Activated CD4-positive, alpha-beta T cell treated with anti-CD3 and anti-CD28 coated beads for 4 hours (primary cell): Measurements from ENCODE around the gene UBN2.
"Not testable (repeated sequence)": the region's sequence is repeated elsewhere in the genome, so short reads cannot be mapped to it uniquely, and the experiment has no call there.

ENCODE experiments used
- DNase-seq, 2 donors: peaks; one replicate each; pipeline ENCODE4 v3.0.0-alpha.2; 2020

The UBN2 gene

GRCh38 chr7:139230774-139231512, at the start of gene UBN2:
TSS of gene UBN2 (plus strand) at chr7:139231237. CDS start at chr7:139231485, 248 bp downstream.
- peak; percentile 88 to 91 for DNase-seq

- DNase-seq, result no peak
Measured at GRCh38 chr7:139181404-139181803, 49.6 kb upstream of the UBN2 start.

- no peak for DNase-seq
Measured at GRCh38 chr7:139182363-139182762, 48.7 kb upstream of the UBN2 start.

DNA sequence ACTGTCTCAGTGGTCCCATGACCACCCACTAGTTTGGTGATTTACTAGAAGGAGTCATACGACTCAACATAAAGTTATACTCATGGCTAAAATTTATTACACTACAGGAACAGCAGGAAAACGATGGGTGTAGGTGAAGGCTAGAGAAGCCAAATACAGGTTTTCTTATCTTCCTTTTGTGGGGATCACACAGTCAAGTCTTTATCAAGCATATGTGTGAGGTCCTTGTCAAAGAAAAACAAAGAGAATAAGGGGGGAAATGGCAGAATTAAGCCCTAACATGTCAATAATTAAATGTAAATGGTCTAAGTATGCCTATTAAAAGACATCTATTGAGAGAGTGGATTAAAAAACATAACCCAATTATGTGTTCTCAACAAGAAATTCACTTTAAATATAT, 47.8 kb upstream of the UBN2 start:
- DNase-seq, result no peak

GRCh38 chr7:139183878-139184338, 47.1 kb upstream of the UBN2 start:
- DNase-seq, result no peak

DNA sequence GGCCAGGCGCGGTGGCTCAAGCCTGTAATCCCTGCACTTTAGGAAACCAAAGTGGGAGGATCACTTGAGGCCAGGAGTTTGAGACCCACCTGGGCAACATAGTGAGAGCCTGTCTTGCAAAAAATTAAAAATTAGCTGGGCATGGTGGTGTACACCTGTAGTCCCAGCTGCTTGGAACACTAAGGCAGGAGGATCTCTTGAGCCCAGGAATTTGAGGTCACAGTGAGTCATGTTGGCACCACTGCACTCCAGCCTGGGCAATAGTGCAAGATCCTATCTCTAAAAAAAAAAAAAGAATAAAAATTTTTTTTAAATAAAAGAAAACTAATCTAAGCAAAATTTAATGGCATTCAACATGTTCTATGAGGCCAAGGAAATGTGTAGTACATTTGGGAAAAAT, 44.9 kb upstream of the UBN2 start:
- no peak for DNase-seq

DNA sequence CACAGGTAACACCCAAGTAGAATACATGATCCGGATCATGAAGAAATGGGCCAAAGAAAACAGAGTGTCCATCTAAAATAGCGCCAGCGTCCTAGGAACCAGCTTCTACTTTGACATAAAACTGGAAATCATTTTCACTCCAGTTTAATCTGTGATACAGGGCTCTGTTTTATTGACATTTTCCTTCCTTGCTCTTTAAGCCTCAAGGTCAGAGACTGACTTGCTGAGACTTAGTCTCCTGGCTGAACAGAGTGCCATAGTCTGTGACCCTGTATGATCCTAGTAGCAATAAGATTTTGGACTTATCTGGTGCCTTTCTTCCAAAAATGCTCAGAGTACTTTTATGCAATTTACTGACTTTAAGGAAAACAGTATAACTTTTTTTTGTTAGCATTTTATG, 41.7 kb upstream of the UBN2 start:
- DNase-seq, result no peak

- DNase-seq, result no peak
Measured at GRCh38 chr7:139192014-139192706, 38.9 kb upstream of the UBN2 start.

- DNase-seq, result no peak
Measured at GRCh38 chr7:139200382-139200781, 30.7 kb upstream of the UBN2 start.

DNA sequence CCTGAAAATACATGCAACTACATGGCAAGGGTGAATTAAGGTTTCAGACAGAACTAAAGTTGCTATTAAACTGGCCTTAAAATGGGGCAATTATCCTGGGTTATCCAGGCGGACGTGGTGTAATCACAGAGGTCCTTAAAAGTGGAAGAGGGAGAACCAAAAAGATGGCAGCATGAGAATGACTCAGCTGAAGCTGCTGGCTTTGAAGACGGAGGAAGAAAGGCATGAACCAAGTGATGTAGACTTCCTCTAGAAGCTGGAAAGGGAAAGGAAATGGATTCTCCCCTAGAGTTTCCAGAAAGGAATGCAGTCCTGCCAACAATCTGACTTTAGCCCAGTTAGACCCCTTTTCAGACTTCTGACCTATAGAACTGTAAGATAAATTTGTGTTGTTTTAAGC, 27.0 kb upstream of the UBN2 start:
- DNase-seq, result no peak

- DNase-seq, result no peak
Measured at GRCh38 chr7:139205843-139206242, 25.2 kb upstream of the UBN2 start.

GRCh38 chr7:139212133-139212532, 18.9 kb upstream of the UBN2 start:
- DNase-seq, result no peak

- DNase-seq, result not testable (repeated sequence)
Measured at GRCh38 chr7:139213489-139213888, 17.5 kb upstream of the UBN2 start.

GRCh38 chr7:139218173-139218572, 12.9 kb upstream of the UBN2 start:
- no peak for DNase-seq

DNA sequence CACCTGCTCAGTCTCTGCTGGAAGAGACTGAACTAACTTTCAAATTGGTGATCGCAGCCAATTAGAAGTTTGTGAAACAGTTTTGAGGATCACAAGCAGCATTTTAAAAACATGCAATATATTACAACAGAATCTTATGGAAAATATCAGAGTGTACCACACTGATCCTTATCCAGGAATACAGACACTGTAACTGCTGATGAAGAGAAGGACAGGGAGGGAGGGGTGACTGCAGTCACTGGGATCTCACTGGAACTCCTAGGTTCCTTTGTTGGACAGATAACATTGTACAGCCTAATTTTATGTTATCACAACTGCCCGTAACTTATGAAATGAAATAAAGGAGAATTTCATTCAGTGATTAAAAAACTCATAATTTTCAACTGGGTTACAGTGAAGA, 6.8 kb upstream of the UBN2 start:
- DNase-seq, result no peak

- not testable (repeated sequence) for DNase-seq
Measured at GRCh38 chr7:139224836-139225235, 6.2 kb upstream of the UBN2 start.

GRCh38 chr7:139225286-139226157, 5.5 kb upstream of the UBN2 start:
- not testable (repeated sequence) for DNase-seq

DNA sequence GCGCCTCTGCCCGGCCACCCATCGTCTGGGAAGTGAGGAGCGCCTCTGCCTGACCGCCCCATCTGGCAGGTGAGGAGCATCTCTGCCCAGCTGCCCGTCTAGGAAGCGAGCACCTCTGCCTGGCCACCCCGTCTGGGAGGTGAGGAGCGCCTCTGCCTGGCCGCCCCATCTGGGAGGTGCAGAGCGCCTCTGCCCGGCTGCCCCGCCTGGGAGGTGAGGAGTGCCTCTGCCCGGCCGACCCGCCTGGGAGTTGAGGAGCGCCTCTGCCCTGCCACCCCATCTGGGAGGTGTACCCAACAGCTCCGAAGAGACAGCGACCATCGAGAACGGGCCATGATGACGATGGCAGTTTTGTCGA, 4.9 kb upstream of the UBN2 start:
- DNase-seq, result not testable (repeated sequence)

- not testable (repeated sequence) for DNase-seq
Measured at GRCh38 chr7:139226988-139227488, 4.0 kb upstream of the UBN2 start.

DNA sequence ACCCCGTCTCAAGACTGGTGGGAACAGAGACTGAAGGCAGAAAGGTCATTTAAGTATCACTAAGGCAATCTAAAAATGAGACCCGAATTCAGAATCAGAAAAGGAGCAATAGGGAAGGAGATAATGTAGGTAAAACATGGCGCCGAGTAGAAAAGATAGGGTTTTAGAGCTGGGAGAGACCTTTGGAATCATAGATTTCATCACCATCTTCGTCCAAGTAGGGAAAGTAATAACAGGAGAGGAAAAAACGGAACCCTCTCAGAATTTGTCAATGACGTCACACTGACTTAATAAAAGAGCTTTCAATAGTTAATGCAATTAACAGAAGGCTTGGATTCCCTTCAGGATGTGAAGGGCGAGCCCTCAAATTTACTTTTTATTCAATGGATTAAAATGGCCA, 1.0 kb upstream of the UBN2 start:
- DNase-seq, result no peak

- DNase-seq, result no peak
Measured at GRCh38 chr7:139230484-139230773, 608 bp upstream of the UBN2 start.

- DNase-seq, result peak; percentile 10 to 11
Measured at GRCh38 chr7:139231513-139232376, 708 bp downstream of the UBN2 start.

DNA sequence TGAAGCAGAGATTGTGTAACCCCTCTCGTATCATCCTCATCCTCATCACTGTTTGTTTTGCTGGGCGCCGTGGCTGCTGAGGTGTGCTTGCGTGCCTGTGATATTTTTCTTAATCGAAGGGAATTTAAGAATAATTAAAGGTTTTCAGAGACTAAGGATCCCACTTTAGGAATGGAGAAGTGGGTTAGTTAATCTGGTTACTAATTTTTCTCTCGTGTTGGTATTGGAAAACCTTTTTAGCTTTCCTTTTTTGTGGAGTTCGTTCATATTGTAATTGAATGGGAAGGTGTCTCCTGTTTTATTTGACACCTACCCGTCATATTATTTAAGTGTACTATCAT, 1.3 kb downstream of the UBN2 start:
- DNase-seq, result no peak
